Ascending aorta (tissue), 2 donors: Measurements from ENCODE around the gene AOC1. TPM values are rescaled to one million over a fixed set of nuclear protein-coding genes. Genes with fewer than 3 reads are reported as not detected.

Experiments
- DNase-seq, 2 donors: peaks; one replicate each; pipeline ENCODE4 v3.0.0-alpha.2; 2019; ENCODE audit warnings: low spot score in 2 of 2
- H3K27ac ChIP-seq, 2 donors: fragments of 200-600 bp; sonication (generic); one replicate each; pipeline ENCODE4 v1.5.1; 2016 to 2017; ENCODE audit warnings: mild to moderate bottlenecking in 1 of 2
- H3K27me3 ChIP-seq: fragments of 200-600 bp; sonication (generic); one replicate; pipeline ENCODE4 v1.5.1; 2017
- H3K36me3 ChIP-seq, 2 donors: fragments of 200-600 bp; sonication (generic); one replicate each; pipeline ENCODE4 v1.5.1; 2016
- H3K4me1 ChIP-seq, 2 donors: fragments of 200-600 bp; sonication (generic); one replicate each; pipeline ENCODE4 v1.5.1; 2016 to 2017; ENCODE audit warnings: mild to moderate bottlenecking in 1 of 2
- H3K4me3 ChIP-seq, 2 donors: fragments of 200-600 bp; sonication (generic); one replicate each; pipeline ENCODE4 v1.5.1; 2016 to 2017; ENCODE audit warnings: mild to moderate bottlenecking in 1 of 2
- H3K9me3 ChIP-seq, 2 donors: fragments of 200-600 bp; sonication (generic); one replicate each; pipeline ENCODE4 v1.5.1; 2016
- CTCF ChIP-seq, 3 experiments: fragments of 200-600 bp in 2 of 3; fragments of 450-650 bp in 1 of 3; sonication (generic) in 2 of 3; IDR thresholded peaks; one replicate each; pipeline ENCODE4 v1.5.1; 2016 to 2019; ENCODE audit warnings: antibody characterized with exemption in 3 of 3, mild to moderate bottlenecking in 1 of 3, moderate library complexity in 1 of 3
- intact Hi-C: fragments of 100-400 bp; cut with DNase I; formaldehyde crosslinking; loops from one replicate; pipeline ENCODE4 v1.15.1; 2023
- total RNA-seq: library from RNA; depleted of rRNA; stranded (reverse); fragments of >200 nt; gene quantifications from one replicate; pipeline ENCODE4 v1.1.0, GENCODE V29; 2016

Gene AOC1
- total RNA-seq, 1 donor from 2014 or later = 0.75 TPM

DNA sequence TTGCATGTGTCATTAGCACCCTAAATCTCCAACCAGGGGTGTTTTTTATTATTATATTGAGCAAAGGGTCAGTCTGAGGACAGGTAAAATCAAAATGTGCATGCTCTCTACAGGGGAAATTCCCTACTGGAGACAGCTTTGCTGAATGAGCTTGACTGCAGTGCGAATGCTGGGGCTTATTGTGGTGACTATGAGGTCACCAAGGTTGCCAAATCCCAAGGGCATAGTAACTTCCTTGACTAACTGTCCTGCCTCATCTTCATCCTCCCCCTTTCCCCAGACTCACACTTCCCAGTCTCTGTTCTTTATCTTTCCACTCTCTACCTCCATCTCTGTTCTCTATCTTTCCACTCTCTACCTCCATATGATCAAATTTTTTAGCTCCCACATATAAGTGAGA lies 22.9 kb upstream of the AOC1 start:
- no peaks in the 10 kb centered on the region for H3K27me3 ChIP-seq
- no peaks in the 10 kb centered on the region for H3K9me3 ChIP-seq
- no peaks in the 10 kb centered on the region for H3K4me1 ChIP-seq
- DNase-seq = no peak
- H3K36me3 ChIP-seq = no peaks in the 10 kb centered on the region
- TF ChIP-seq CTCF (IDR thresholded peaks at IDR 0.05) = no peak
- no peak overlapping the region for H3K4me3 ChIP-seq
- intact Hi-C loops = no loop called here
- H3K27ac ChIP-seq = no peak overlapping the region

GRCh38 chr7:150830937-150831336 lies 21.4 kb upstream of the AOC1 start:
- no peak for DNase-seq

GRCh38 chr7:150831851-150832250 lies 20.5 kb upstream of the AOC1 start:
- H3K27ac ChIP-seq = no peak overlapping the region
- TF ChIP-seq CTCF (IDR thresholded peaks at IDR 0.05) = no peak
- H3K4me3 ChIP-seq = no peak overlapping the region
- DNase-seq = no peak
- intact Hi-C loops = no loop called here
- no peaks in the 10 kb centered on the region for H3K27me3 ChIP-seq
- no peaks in the 10 kb centered on the region for H3K9me3 ChIP-seq
- no peaks in the 10 kb centered on the region for H3K4me1 ChIP-seq
- H3K36me3 ChIP-seq = no peaks in the 10 kb centered on the region

More at GRCh38 chr7:150830937-150831336, 21.4 kb upstream of the AOC1 start:
- intact Hi-C loops = no loop called here
- no peak overlapping the region for H3K27ac ChIP-seq
- H3K9me3 ChIP-seq = no peaks in the 10 kb centered on the region
- no peak for TF ChIP-seq CTCF (IDR thresholded peaks at IDR 0.05)
- no peaks in the 10 kb centered on the region for H3K36me3 ChIP-seq
- H3K4me3 ChIP-seq = no peak overlapping the region
- H3K27me3 ChIP-seq = no peaks in the 10 kb centered on the region
- no peaks in the 10 kb centered on the region for H3K4me1 ChIP-seq

GRCh38 chr7:150835019-150835418 lies 17.3 kb upstream of the AOC1 start:
- Histone ChIP-seq H3K4me3 (no peak overlapping the region), H3K4me1 (no peaks in the 10 kb centered on the region), H3K27me3 (no peaks in the 10 kb centered on the region), H3K9me3 (no peaks in the 10 kb centered on the region), H3K36me3 (no peaks in the 10 kb centered on the region), H3K27ac (no peak overlapping the region)
- intact Hi-C loops = no loop called here
- no peak for DNase-seq
- no peak for TF ChIP-seq CTCF (IDR thresholded peaks at IDR 0.05)

GRCh38 chr7:150835702-150836280 lies 16.5 kb upstream of the AOC1 start:
- intact Hi-C loops = no loop called here
- Histone ChIP-seq H3K36me3 (no peaks in the 10 kb centered on the region), H3K9me3 (no peaks in the 10 kb centered on the region), H3K4me1 (no peaks in the 10 kb centered on the region), H3K27ac (no peak overlapping the region), H3K4me3 (no peak overlapping the region), H3K27me3 (no peaks in the 10 kb centered on the region)
- no peak for DNase-seq
- TF ChIP-seq CTCF (IDR thresholded peaks at IDR 0.05) = no peak
